ENCODE measurements around the gene SQSTM1.

- no peak for TF ChIP-seq CTCF (IDR thresholded peaks at IDR 0.05)
- no peak for TF ChIP-seq POLR2A (IDR thresholded peaks at IDR 0.05)
Observed at GRCh38 chr5:179812997-179813607, 7.6 kb upstream of the SQSTM1 start.

Data from body of pancreas (tissue), 4 donors.